IMR-90 (cell line): ENCODE data around the gene KLHL7. TPM values are rescaled to one million over a fixed set of nuclear protein-coding genes. Genes with fewer than 3 reads are reported as not detected.

ENCODE experiments used
- ATAC-seq: fragments of 200-7000 bp; cut with Tn5 transposase; 2 replicates; pipeline ENCODE4 v1.9.1; 2020; ENCODE audit warnings: low read depth, mild to moderate bottlenecking, moderate library complexity
- BruUV-seq: library from RNA; stranded (reverse); fragments of 400-500 nt; replicated peaks from 2 replicates; lab custom pipeline; 2021; lab: Mats Ljungman, UMichigan
- CTCF ChIA-PET: fragments of 300-600 bp; formaldehyde crosslinking; extraction: SDS; loops from one replicate; lab custom pipeline; 2021; ENCODE audit warnings: antibody characterized with exemption; lab: Yijun Ruan, JAX
- POLR2A ChIA-PET: fragments of 300-600 bp; sonication (Branson Sonifier 250); formaldehyde crosslinking; loops from one replicate; lab custom pipeline; 2022; ENCODE audit warnings: antibody characterized with exemption; ENCODE audit not compliant: unreplicated experiment; lab: Charles Lee
- DNase-seq: peaks from one replicate; pipeline ENCODE4 v3.0.0; 2013
- H2AFZ ChIP-seq: replicated peaks from 2 replicates; pipeline ENCODE3; 2013; ENCODE audit warnings: low read length, mild to moderate bottlenecking; ENCODE audit not compliant: poor library complexity
- H2AK5ac ChIP-seq: 2 replicates; pipeline ENCODE4 v1.6.1; 2013; ENCODE audit warnings: low read depth, low read length, inconsistent platforms
- H2AK9ac ChIP-seq: replicated peaks from 2 replicates; pipeline ENCODE3; 2013; ENCODE audit warnings: mild to moderate bottlenecking, low read depth, low read length, moderate library complexity; ENCODE audit not compliant: poor library complexity
- H2BK120ac ChIP-seq: 2 replicates; pipeline ENCODE4 v1.6.1; 2013; ENCODE audit warnings: low read depth, low read length, inconsistent platforms
- H2BK15ac ChIP-seq: 3 replicates; pipeline ENCODE4 v1.6.1; 2013; ENCODE audit warnings: low read depth, low read length, inconsistent platforms
- H2BK20ac ChIP-seq: 2 replicates; pipeline ENCODE4 v1.6.1; 2013; ENCODE audit warnings: low read depth, mild to moderate bottlenecking, inconsistent platforms, low read length, moderate library complexity
- H2BK5ac ChIP-seq: 2 replicates; pipeline ENCODE4 v1.6.1; 2013; ENCODE audit warnings: mild to moderate bottlenecking, low read depth, low read length, inconsistent platforms; ENCODE audit not compliant: poor library complexity, severe bottlenecking
- H3K14ac ChIP-seq: replicated peaks from 2 replicates; pipeline ENCODE4 v1.6.1; 2013; ENCODE audit warnings: low read depth, low read length, inconsistent platforms
- H3K18ac ChIP-seq: 2 replicates; pipeline ENCODE4 v1.6.1; 2013; ENCODE audit warnings: low read depth, low read length, control low read depth
- H3K23ac ChIP-seq: 2 replicates; pipeline ENCODE4 v1.6.1; 2013; ENCODE audit warnings: low read depth, low read length, inconsistent platforms
- H3K27ac ChIP-seq: 2 replicates; pipeline ENCODE4 v1.5.1; 2013; ENCODE audit warnings: mild to moderate bottlenecking, control low read depth, low read length; ENCODE audit not compliant: insufficient read depth
- H3K27me3 ChIP-seq: 2 replicates; pipeline ENCODE4 v1.6.1; 2013; ENCODE audit warnings: low read length; ENCODE audit not compliant: control insufficient read depth, insufficient read depth
- H3K36me3 ChIP-seq: 2 replicates; pipeline ENCODE4 v1.6.1; 2013; ENCODE audit warnings: low read length, mixed read lengths; ENCODE audit not compliant: control insufficient read depth, insufficient read depth
- H3K4ac ChIP-seq: 2 replicates; pipeline ENCODE4 v1.6.1; 2013; ENCODE audit warnings: low read depth, low read length, inconsistent platforms
- H3K4me1 ChIP-seq: 2 replicates; pipeline ENCODE4 v1.6.1; 2013; ENCODE audit warnings: low read length, mixed read lengths; ENCODE audit not compliant: control insufficient read depth, insufficient read depth
- H3K4me2 ChIP-seq: 2 replicates; pipeline ENCODE4 v1.6.1; 2013; ENCODE audit warnings: low read depth, mild to moderate bottlenecking, control low read depth, low read length, moderate library complexity
- H3K4me3 ChIP-seq: 2 replicates; pipeline ENCODE4 v1.5.1; 2013; ENCODE audit warnings: low read depth, mild to moderate bottlenecking, control low read depth, low read length, moderate library complexity; ENCODE audit not compliant: insufficient read depth
- H3K56ac ChIP-seq: 2 replicates; pipeline ENCODE4 v1.6.1; 2013; ENCODE audit warnings: low read length, inconsistent platforms; ENCODE audit not compliant: insufficient read depth; ENCODE audit errors: extremely low read depth
- H3K79me1 ChIP-seq, 2 experiments: 2 replicates each; pipeline ENCODE4 v1.6.1; 2013; ENCODE audit warnings: low read length in 2 of 2, inconsistent platforms in 1 of 2, low read depth in 1 of 2
- H3K9ac ChIP-seq: 2 replicates; pipeline ENCODE4 v1.6.1; 2013; ENCODE audit warnings: low read depth, low read length, control low read depth
- H3K9me1 ChIP-seq: 2 replicates; pipeline ENCODE4 v1.6.1; 2013; ENCODE audit warnings: low read length, inconsistent platforms; ENCODE audit not compliant: insufficient read depth
- H3K9me3 ChIP-seq: 2 replicates; pipeline ENCODE4 v1.6.1; 2013; ENCODE audit warnings: low read length; ENCODE audit not compliant: control insufficient read depth, insufficient read depth
- H4K20me1 ChIP-seq: 2 replicates; pipeline ENCODE4 v1.6.1; 2013; ENCODE audit warnings: low read length, inconsistent platforms; ENCODE audit not compliant: insufficient read depth
- H4K5ac ChIP-seq: 2 replicates; pipeline ENCODE4 v1.6.1; 2013; ENCODE audit warnings: mild to moderate bottlenecking, low read depth, low read length, control low read depth
- H4K8ac ChIP-seq, 2 experiments: 2 replicates each; pipeline ENCODE4 v1.6.1; 2013; ENCODE audit warnings: low read depth in 2 of 2, low read length in 2 of 2, control low read depth in 1 of 2, inconsistent platforms in 1 of 2
- H4K91ac ChIP-seq: 2 replicates; pipeline ENCODE4 v1.6.1; 2013; ENCODE audit warnings: low read depth, low read length, inconsistent platforms; ENCODE audit not compliant: insufficient read depth
- MAFK ChIP-seq: IDR thresholded peaks from 2 replicates; pipeline ENCODE4 v1.6.1; 2012; ENCODE audit warnings: low read depth, low read length, improper control_type of control experiment
- MAZ ChIP-seq: IDR thresholded peaks from 2 replicates; pipeline ENCODE4 v1.6.1; 2012; ENCODE audit warnings: low read depth, mild to moderate bottlenecking, low read length, improper control_type of control experiment, moderate library complexity, borderline replicate concordance
- RAD21 ChIP-seq: IDR thresholded peaks from 2 replicates; pipeline ENCODE4 v1.6.1; 2012; ENCODE audit warnings: low read length, improper control_type of control experiment
- WGBS, 2 experiments: methylation state at CpG; one replicate each; pipeline versions ENCODE4 v1.1.5 to v1.1.7; 2013; ENCODE audit warnings: missing lambda C conversion rate in 2 of 2; ENCODE audit not compliant: insufficient read length in 1 of 2; ENCODE audit errors: extremely low coverage in 2 of 2; 5-methylcytosine and 5-hydroxymethylcytosine counted together
- dilution Hi-C: fragments of 300-500 bp; cut with HindIII; formaldehyde crosslinking; loops from one replicate; pipeline ENCODE4 v1.14.3; 2018; ENCODE audit warnings: low sequenced_read_pairs; ENCODE audit not compliant: unreplicated experiment
- in situ Hi-C: fragments of 300-500 bp; cut with MboI; formaldehyde crosslinking; loops from 3 replicates; pipeline ENCODE4 v1.14.3; 2019; ENCODE audit warnings: low sequenced_read_pairs, inconsistent platforms, mixed read lengths
- intact Hi-C: fragments of 100-400 bp; cut with micrococcal nuclease; formaldehyde crosslinking; loops from 2 replicates; pipeline ENCODE4 v1.10.0; 2022
- polyA plus RNA-seq, 3 experiments: library from polyadenylated mRNA; depleted of rRNA; stranded (reverse); fragments of >200 nt; gene quantifications; 2 replicates each; pipeline ENCODE4 v1.2.3, GENCODE V29; 2012; ENCODE audit warnings: low replicate concordance in 1 of 3
- total RNA-seq: library from RNA; depleted of rRNA; stranded (reverse); fragments of >200 nt; gene quantifications from 2 replicates; pipeline ENCODE4 v1.2.3, GENCODE V29; 2012
- TF ChIP-seq, protein P1 (sequence below): conservative IDR thresholded peaks from 2 replicates; pipeline ENCODE4 v1.5.1; 2012; ENCODE audit warnings: mild to moderate bottlenecking, low read depth, low read length, improper control_type of control experiment

KLHL7 gene
- total and polyA plus RNA-seq, 2 of the 4 experiments (the other 2 are of a cell fraction): 24.6 to 29.2 TPM

DNA sequence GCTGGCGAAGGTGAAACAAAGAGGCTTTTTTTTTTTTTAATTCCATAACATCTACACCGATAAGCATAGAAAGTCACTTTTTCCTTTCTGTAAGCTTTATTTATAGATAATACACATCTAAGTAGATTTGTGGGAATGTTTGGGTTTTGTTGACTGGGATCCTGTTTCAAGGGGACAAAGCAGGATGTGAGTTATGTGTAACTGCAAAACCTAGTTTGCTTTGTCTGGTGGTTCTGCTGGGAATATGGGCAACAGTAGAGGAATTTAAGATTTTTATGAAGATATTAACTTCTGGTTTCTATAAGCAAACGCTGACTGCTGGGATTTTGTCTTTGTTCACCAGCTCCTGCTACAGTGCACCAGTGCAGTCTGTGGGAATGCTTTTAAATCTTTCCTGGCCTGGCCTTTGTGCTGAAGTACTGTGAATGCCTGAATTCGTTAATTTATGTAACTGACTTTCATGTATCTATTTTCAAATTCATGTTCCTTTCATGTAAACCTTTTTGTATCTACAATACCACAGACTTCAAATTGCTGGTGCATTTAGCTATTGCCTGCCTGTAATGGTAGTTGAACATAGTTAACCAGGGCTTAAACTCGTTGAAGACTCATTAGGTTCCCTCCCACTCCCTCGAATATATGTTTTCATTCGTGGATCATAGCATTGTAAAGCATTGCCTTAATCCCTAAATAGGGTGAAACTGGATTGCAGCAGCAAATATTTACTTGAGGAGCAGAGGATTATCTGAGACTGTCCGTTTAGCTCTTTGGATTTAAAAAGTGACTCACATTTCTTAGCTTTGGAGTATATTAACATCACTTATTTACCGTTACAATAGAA, 1.5 kb downstream of the KLHL7 start (continued):
- TF ChIP-seq, protein P1, sequence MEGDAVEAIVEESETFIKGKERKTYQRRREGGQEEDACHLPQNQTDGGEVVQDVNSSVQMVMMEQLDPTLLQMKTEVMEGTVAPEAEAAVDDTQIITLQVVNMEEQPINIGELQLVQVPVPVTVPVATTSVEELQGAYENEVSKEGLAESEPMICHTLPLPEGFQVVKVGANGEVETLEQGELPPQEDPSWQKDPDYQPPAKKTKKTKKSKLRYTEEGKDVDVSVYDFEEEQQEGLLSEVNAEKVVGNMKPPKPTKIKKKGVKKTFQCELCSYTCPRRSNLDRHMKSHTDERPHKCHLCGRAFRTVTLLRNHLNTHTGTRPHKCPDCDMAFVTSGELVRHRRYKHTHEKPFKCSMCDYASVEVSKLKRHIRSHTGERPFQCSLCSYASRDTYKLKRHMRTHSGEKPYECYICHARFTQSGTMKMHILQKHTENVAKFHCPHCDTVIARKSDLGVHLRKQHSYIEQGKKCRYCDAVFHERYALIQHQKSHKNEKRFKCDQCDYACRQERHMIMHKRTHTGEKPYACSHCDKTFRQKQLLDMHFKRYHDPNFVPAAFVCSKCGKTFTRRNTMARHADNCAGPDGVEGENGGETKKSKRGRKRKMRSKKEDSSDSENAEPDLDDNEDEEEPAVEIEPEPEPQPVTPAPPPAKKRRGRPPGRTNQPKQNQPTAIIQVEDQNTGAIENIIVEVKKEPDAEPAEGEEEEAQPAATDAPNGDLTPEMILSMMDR: no peak
- TF ChIP-seq MAFK: no peak

DNA sequence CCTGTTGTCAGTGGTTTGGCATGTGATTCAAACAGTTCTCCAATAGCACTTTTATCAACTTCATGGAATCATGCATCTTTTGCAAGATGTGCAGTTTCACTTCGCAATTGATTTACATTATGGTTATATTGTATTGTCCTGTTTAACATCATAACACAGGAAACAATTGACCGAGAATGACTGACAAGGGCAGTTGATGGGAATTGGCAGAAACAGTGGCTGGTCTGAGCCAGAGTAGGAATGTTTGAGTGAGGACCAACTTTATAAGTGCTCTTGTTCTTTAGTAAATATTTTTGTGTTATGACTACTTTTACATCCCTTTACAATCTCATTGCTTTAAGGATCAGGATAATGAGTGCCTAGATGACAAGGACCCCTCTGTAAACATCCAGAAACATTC, 2.2 kb downstream of the KLHL7 start:
- DNase-seq: no peak
- Histone ChIP-seq H4K5ac (no peak overlapping the region), H3K4me1 (no peaks in the 10 kb centered on the region; the same call in none of the 2 replicates), H2AK5ac (no peak overlapping the region), H3K4ac (no peak overlapping the region), H3K4me2 (peak overlapping the region; percentile 87), H3K9ac (no peak overlapping the region), H2BK20ac (no peak overlapping the region), H2BK5ac (no peak overlapping the region), H3K56ac (no peak overlapping the region), H2AFZ (no peak overlapping the region), H3K9me1 (peaks cover 4% of the 10 kb centered on the region), H3K27ac (no peak overlapping the region), H4K8ac (no peak overlapping the region), H3K4me3 (peak overlapping the region; percentile 79; the same call in 1 of the 2 replicates), H3K18ac (no peak overlapping the region), H4K20me1 (peaks cover 17% of the 10 kb centered on the region), H3K9me3 (no peaks in the 10 kb centered on the region), H3K36me3 (no peaks in the 10 kb centered on the region), H2BK120ac (no peak overlapping the region), H4K91ac (no peak overlapping the region), H3K79me1 (peaks cover 16 to 59% of the 10 kb centered on the region in 2 experiments), H2BK15ac (no peak overlapping the region), H3K23ac (peak overlapping the region; percentile 22; the same call in 1 of the 2 replicates), H2AK9ac (no peak overlapping the region), H3K14ac (no peak overlapping the region), H3K27me3 (no peaks in the 10 kb centered on the region)
- no CpG with 5 or more reads among the region's 2 CpGs for WGBS, 2 experiments
- TF ChIP-seq RAD21 (no peak), MAFK (0 out of 2 replicates have a peak, but pooled peaks have one; percentile 6), MAZ (no peak)
- ChIA-PET POLR2A (no interaction called here), CTCF (interaction anchor here (1.3 kb wide), 1 partner anchor 10 kb away, joined by 3 read pairs; no protein-coding TSS in a partner anchor)
- ATAC-seq: no peak
- dilution Hi-C loops: no loop called here
- BruUV-seq: no TSS peak
- intact Hi-C loops: no loop called here
- in situ Hi-C loops: no loop called here
